ENCODE measurements around the gene HYAL3.
A peak's percentile ranks its signal among the peaks of the same experiment; 100 is the strongest.

The HYAL3 gene

GRCh38 chr3:50327943-50328691 lies 28.9 kb upstream of the HYAL3 start, which contains the start of gene TUSC2:
TSS of gene TUSC2 (minus strand) at chr3:50328223. CDS start at chr3:50328099, 124 bp downstream.
- peak; percentile 90 for DNase-seq (ENCODE audit: low read depth)

GRCh38 chr3:50327129-50327528 lies 27.9 kb upstream of the HYAL3 start:
- no peak for DNase-seq (ENCODE audit: low read depth)

DNA sequence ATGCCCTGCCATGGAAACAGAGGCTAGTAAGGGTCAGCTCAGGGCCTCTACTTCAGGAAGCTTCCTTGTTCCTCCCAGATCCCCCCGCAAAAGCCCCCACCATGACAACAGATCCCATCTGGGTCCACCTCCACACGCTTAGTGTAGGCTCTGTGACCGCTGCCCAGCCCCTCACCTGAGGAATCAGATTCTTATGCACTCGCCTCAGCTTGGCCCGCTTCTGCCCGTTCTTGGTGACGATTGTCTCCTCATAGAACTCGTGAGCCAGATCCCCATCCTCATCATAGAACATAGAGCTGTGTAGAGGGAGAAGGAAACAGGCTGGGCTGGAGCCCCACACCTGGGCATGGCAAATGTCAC lies 27.0 kb upstream of the HYAL3 start:
- no peak for DNase-seq (ENCODE audit: low read depth)

DNA sequence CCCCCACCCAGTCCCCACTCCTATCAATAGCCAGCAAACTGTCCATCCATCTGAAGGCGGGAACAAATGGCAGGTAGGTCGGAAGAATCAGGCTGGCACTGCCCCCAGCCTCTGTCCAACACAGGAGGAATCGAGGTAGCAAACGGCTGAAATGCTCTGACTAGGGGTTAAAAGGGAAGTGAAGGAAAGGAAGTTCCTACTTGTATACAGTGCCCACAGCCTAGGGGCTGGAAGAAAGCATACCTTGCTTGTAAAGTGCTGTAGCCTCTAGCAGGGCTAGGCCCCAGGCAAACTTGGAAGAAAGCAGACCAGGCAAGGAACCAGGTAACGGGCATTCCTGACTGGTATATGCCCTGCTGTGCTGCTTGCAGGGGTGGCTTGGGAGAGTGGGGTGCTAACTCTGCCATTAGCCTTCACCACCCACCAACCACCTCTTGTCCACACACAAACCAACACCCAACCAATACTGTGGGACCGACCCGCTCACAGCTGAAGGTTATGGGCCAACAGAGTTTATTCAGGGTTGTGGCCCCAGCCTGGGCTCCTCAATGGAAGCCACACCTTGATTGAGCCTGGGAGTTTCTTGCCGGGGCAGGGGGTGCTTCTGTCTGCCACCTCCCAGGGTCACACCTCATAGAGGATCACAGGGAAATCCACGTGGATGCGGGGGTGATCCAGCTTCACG lies 26.4 kb upstream of the HYAL3 start:
- no peak for DNase-seq (ENCODE audit: low read depth)

GRCh38 chr3:50325113-50325480 lies 25.9 kb upstream of the HYAL3 start:
- no peak for DNase-seq (ENCODE audit: low read depth)

DNA sequence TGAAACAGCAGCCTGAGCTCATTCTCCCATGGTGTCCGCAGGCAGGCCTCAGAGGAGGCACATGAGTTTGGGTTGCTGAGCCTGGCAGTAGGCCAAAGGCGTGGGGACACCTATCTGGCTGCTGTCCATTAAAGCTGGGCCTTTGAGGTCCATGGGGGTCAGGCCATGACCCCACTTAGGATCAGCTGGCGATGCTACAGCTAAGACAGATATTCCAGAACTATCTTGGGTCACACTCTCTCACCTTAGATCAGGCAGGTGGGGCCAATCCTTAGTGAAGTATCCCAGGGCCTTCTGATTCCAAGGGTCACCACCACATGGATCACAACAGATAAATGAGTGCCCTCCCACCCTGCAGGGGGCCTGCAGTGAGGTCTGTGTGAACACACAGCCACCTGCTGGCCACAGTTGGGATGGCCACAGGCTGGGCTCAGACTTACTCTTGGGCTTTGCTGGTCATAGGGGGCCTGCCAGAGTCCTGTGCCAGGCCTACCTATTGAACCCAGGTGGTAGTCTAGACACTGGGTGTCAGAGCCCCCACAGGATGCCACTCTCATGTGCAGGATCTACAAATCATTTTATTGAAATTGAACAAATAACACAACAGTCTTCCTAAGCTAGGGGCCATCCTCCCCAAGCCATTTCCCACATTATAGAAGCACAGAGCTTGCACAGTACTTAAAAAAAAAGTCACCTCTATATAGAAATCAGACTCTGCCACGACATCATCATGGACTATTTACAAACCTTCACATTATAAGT lies 25.3 kb upstream of the HYAL3 start:
- DNase-seq (ENCODE audit: low read depth) = peak; percentile 26

DNA sequence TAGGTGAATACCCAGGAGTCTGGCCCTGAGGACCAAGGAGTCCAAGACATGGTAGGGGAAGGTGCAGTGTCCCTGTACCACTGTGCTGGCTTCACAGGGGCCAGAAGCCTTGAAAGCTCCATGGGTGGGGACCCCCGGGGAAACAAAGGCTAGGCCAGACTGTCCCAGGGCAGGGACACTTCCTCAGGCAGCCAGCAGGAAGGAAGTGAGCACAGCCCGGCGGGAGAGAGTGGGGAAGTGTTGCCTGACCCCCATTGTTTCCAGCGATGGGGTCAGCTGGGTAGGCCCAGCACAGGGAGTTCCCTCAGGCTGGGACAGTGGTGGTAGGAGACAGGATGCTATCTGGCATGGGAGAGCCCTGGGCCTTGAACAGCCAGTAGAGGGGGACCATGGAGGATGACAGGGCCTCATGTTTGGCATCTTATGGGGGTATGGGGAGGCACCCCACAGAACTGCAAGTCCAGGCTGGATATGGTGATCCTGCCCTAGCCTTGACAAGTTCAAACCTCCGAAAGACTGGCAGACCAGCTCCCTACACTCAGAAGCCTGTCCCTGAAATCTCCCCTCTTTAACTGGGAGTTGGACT lies 24.5 kb upstream of the HYAL3 start:
- no peak for DNase-seq (ENCODE audit: low read depth)

DNA sequence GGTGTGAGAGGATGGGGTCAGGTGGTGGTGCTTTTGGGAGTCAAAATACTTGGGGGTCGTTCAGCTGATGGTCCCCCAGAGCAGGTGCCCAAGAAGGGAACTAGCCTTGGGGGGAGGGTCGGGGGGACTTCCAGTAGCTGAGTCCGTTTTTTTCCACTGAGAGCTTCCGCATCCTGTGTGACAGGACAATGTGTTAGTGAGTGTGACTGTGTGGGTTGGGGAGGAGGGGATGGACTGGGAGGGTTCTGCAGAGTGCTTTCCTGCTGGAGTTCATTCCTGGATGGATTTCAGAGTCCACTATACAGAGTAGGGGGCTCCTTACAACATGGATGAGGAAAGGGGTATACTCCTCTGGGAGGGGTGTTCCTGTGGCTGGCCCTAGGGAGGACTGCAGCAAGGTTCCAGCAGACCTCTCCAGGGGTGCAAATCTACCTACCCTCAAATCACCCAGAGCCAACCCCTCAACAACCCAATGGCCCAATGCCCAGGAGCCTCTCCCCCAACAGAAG lies 23.9 kb upstream of the HYAL3 start:
- DNase-seq (ENCODE audit: low read depth) = no peak

DNA sequence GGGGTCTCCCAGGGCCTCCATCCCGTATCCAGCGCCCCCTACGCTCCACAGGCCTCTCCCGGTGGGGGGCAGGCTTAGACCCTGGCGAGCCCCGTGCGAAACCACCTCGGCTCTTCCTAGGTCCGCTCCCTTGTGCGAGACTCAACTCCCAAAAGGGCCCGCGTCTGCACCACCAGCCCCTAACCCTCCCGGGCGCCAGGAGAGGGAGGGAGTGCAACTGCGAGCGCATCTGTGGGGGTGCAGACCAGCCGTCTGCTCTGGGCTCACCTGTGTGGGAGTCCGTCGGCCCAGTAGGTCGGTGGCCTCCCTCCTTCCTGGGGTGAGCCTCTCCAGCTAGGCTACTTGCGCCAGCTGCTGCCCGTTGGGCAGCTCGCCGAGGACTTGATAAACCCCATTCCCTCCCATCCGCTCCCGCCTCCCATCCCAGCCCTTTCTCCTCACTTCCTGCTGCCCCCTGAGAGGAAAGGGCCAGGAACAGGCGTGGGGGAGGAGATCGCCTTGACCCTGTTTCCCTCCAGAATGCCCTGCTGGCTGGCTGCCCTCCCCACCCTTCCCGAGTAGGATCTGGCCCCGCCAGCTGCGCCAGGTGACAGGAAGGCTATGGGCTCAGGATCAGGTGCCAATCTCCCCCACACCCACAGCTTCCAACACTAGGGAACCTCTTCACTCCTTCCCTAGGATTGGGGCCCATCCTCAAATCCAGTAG lies 23.3 kb upstream of the HYAL3 start, which contains the start of gene HYAL2:
HYAL2 (minus strand) TSS at position 360 of the 706 bp plus-strand sequence. CDS start 2,256 bp downstream, outside the sequence.
- no peak for DNase-seq (ENCODE audit: low read depth)

DNA sequence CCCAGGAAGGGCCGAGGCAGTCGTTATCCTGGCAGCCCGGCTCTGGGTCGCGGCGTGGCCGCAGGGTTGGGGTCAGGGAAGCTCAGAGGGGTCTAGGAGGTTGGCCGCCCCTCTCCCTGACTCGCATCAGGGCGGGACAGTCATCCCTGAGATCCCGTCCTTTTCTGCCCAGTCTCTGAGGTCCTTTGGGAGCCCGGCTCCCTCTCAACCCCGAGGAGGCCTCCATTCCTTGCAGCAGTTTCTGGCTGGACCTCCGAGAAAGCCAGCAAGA lies 22.8 kb upstream of the HYAL3 start:
- no peak for DNase-seq (ENCODE audit: low read depth)

DNA sequence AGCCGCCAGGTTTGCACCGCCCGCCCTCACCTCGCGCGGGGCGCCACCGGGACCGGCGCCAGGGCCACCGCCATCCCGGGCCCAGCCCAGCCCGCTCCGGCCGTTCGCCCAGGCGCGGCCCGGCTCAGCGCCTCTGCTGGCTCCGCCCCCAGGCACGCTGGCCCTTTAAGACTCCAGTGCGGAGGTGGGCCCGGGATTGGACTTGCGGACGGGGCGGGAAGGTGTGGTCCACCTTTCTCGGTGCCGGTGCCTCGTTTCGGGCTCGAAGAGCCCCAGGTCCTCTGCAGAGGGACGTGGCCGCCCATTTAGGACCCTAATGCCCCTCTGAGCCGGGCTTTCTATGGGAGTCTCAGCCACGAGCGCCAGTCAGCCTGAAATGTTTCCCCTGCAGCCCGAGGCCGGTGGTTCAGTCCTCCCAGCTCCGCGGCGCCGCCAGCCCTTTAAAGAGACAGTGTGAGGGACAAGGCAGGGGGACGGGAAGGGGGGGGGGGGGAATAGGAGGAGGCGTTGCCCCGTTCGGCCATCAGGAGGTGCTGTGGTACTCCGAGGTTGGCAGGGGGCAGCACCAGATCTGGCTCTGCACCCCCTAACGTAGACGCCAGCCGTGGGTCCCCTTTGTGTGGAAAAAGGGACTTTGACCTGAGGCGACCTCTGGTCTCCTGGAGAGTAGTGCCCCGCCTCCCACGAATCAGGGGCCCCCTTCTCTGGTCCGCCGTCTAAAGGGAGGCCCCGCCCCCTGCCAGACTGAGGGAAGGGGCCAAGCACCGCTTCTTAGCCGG lies 22.3 kb upstream of the HYAL3 start:
- peak; percentile 61 for DNase-seq (ENCODE audit: low read depth)

DNA sequence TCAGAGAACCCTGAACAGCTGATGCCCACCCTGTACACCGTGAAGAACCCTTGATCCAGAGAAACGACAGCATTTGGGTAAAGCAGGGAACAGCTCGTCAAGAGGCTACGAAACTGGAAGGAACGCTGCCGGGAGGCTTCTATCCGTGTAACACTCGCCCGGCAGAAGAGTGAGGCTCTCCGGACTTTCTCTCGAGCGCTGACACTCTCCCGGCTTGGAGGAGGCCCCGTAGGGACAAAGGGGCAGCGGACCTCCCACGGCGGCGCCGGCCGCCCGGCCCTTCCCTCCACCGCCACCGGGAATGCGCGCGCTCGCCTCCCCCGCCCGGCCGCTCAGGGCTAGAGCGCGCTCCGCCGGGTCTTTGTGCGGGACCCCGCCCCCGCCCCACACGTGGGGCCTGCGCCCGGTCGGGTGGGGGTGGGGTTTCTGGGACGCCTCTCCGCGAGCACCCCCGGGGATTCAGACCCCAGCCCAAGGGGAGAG lies 21.7 kb upstream of the HYAL3 start:
- DNase-seq (ENCODE audit: low read depth) = peak; percentile 37

GRCh38 chr3:50319894-50320625 lies 20.9 kb upstream of the HYAL3 start:
- DNase-seq (ENCODE audit: low read depth) = no peak

- no peak for DNase-seq (ENCODE audit: low read depth)
Measured at GRCh38 chr3:50319181-50319893, 20.1 kb upstream of the HYAL3 start.

DNA sequence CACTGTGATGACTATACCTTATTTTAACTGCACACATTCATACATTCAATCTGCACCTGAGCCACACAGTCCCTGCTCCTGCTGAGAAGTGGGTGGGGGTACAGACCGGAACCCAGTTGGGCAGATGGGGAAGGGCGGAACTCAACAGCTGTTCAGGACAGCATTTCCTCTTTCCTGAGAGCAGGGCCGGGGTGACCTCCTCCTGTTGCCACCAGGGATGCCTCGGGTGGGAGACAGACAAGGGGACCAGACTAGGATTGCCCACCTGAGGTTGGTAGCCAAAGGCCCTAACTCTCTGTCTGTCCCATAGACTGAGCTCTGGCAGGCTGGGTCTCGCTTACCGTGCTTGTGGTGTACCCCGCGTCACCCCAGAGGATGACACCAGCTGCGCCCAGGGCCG lies 19.4 kb upstream of the HYAL3 start:
- DNase-seq (ENCODE audit: low read depth) = no peak

- DNase-seq (ENCODE audit: low read depth) = no peak
Measured at GRCh38 chr3:50318163-50318562, 19.0 kb upstream of the HYAL3 start.

GRCh38 chr3:50317300-50317699 lies 18.1 kb upstream of the HYAL3 start:
- no peak for DNase-seq (ENCODE audit: low read depth)

GRCh38 chr3:50316657-50317242 lies 17.5 kb upstream of the HYAL3 start:
- peak; percentile 75 for DNase-seq (ENCODE audit: low read depth)

DNA sequence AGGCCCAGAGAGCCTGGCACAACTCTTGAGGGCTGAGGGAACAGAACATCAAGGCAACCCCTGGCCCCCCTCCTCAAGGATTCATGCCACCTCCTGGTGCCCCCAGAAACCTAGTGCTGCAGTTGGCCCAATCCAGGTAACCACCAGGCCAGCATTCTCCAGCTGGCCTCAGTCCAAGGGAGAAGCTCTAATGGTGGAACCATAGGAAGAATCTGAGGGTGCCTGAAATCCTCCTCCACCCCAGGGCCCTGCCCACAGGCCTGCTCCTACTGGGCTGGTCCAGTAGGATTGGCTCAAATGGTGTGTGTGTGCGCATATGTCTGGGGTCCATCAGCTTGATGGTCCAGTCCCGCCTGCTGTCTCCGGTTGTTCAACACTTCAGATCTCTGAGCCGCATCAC lies 15.6 kb upstream of the HYAL3 start:
- DNase-seq (ENCODE audit: low read depth) = no peak
